Right lung (tissue), 5 donors: ENCODE results near the gene PODN. TPM values are rescaled to one million over a fixed set of nuclear protein-coding genes. Genes with fewer than 3 reads are reported as not detected.
A peak's percentile ranks its signal among the peaks of the same experiment; 100 is the strongest.

ENCODE experiments used
- DNase-seq, 2 donors: peaks; one replicate each; pipeline ENCODE4 v3.0.0-alpha.2; 2013
- polyA plus RNA-seq, 5 donors: library from polyadenylated mRNA; unstranded; fragments of 120-200 nt; gene quantifications; one replicate each; pipeline versions ENCODE4 v1.2.1 to v1.2.3, GENCODE V29; 2013; ENCODE audit warnings: inconsistent platforms in 1 of 5, low replicate concordance in 1 of 5; ENCODE audit not compliant: insufficient read length in 5 of 5, insufficient read depth in 1 of 5

The PODN gene
- polyA plus RNA-seq, 5 donors: 10.4 to 14.0 (median 11.2) TPM

DNA sequence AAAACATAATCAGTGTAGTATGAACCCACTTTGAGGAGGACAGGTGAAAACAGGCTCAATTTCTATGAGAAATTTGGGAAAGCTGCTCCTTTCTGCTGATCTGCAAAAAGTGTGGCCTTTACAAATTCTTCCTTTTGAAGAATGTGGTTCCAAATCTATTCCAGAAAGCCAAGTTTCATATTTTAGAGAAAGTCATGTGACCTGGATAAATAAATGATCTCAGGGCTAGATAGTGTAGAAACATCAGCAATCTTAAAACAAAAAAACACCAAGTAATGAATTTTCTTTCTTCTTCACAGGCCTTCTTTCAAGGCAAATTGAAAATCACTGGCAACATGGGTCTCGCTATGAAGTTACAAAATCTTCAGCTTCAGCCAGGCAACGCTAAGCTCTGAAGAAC lies 11.7 kb upstream of the PODN start:
- no peak for DNase-seq

DNA sequence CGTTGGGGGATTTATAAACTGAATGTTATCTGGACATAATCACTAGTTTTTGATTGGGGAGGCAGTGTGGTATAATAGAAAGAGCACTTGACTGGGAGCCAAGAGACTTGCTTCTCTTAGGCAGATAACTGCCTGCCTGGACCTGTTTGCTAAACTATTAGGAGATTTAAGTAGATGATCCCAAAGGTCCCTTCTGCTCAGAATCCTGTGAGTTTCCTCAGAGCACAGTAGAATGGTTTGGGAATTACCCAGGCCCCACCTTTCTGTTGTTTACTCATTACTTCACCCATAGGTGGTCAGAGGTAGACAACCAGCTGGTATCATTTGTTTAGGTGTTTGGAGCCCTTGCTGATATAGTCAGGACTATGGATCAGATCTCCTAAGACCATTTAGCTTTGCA lies 10.3 kb upstream of the PODN start:
- DNase-seq: no peak

- DNase-seq: peak; percentile 51 to 69
Observed at GRCh38 chr1:53057127-53057526, 4.9 kb upstream of the PODN start.

- no peak for DNase-seq
Observed at GRCh38 chr1:53060579-53060978, 1.4 kb upstream of the PODN start.

DNA sequence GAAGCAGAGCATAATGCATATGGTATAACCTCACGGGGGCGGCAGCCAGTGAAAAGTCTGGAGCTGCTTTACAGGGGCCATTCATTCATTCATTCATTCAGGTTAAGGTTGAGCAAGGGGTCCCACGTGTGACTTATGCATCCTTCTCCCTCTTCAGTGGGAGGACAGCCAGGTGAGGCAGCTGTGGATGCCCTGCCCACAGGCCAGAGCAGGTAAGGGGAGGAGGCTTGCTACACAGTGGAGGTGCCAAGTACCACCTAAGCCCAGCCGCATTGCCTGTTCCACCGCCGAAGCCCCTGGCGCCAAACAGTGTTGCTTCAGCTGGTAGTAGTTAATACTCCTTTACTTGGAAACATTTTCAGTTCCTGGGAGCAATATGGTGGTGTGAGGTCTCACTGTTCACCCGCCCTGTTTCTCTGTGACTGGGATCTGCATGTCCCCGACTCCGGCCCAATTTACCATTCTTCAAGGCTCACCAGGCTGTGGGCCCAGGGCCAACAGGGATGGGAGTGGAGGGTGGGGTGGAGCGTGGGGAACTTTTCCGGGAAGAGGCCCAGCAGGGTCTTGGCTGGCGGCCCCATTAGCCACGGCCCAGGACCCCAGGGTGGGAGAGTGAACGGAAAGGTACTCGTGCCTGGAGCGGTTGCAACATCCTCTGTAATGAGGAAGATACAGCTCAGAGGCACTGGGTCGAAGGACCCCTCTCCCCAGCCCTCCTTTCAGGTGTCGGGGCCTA lies 722 bp upstream of the PODN start:
- no peak for DNase-seq

GRCh38 chr1:53062708-53063591 lies 937 bp downstream of the PODN start:
- no peak for DNase-seq

GRCh38 chr1:53063744-53064515 lies 1.9 kb downstream of the PODN start:
- DNase-seq: no peak

GRCh38 chr1:53065391-53065790 lies 3.4 kb downstream of the PODN start:
- no peak for DNase-seq

DNA sequence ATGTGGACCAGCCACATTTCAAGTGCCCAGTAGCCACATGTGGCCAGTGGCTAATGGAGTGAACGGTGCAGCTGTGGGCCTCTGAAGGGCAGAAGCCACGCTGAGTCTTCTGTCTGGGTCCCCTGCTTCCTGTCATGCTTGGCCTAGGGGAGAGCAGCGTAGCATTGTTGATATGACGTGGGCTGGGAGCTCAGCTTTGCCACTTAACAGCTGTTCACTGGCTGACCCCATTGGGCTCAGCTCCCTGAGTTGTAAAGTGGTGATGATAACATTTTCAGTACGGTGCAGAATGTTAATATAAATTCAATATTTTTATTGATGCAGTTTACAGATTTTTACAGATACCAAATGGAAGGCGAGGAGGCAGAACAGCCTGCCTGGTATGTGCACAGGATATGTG lies 4.5 kb downstream of the PODN start:
- peak; percentile 73 to 77 for DNase-seq

DNA sequence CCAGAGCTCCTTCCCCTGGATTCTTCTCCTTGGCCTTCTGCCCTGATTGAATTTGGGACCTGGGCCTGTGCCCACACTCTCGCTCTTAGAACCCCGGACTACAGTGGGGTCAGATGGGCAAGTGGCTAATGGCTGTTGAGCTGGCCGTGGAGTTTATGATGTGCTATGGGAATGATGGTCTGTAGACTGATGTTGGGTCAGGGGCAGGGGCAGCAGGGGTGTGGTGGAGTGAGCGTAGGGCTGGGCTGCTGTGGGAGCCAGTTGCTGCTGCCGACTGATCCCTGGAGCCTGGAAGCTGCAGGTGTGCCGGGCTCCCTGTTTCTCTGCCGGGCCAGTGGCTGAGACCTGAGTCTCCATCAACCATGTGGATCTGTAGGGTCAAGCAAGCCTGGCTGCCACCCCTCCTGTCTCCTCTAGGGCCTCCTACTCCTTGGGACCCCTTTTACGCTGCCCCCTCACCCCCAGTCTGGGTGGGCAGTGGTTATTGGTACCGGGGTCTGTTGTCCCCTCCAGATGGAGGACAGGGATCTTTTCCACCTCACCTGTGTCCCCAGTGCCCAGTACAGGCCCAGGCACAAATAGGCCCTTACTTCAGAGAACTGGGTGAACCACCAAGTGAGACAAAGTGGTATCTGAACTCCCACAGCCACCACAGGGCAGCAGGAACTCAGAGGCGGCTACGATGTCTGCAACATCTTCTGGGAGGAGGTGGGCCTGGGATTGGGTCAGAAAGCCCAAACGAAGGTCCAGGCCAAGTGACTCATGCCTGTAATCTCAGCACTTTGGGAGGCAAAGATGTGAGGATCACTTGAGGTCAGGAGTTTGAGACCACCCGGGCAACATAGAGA lies 5.1 kb downstream of the PODN start:
- DNase-seq: peak; percentile 73 to 76

GRCh38 chr1:53067886-53068285 lies 5.9 kb downstream of the PODN start:
- DNase-seq: no peak

GRCh38 chr1:53068314-53069099 lies 6.5 kb downstream of the PODN start:
- no peak for DNase-seq

DNA sequence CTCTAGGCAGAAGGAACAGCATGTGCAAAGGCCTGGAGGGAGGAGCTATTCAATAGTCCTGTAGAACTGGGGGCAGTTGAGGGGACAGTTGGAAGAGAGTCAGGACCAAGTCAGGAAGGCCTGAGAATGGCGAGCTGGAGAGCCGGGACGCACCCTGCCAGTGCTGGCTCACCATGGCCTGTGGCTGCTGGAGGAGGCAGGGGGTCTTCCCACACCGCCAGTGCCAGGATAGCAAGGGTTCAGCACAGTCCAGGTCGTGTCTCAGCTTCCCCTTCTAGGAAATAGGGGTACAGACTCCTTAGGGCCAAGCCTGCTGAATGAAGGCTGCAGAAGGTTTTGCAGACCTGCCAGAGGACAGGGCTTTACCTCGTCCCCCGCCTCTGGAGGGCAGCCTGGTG lies 7.3 kb downstream of the PODN start:
- DNase-seq: no peak

GRCh38 chr1:53069663-53070327 lies 7.8 kb downstream of the PODN start:
- no peak for DNase-seq

GRCh38 chr1:53070621-53071020 lies 8.6 kb downstream of the PODN start:
- DNase-seq: no peak

GRCh38 chr1:53071167-53071865 lies 9.3 kb downstream of the PODN start:
- no peak for DNase-seq

- DNase-seq: no peak
Observed at GRCh38 chr1:53071915-53072314, 9.9 kb downstream of the PODN start.

GRCh38 chr1:53073287-53073686 lies 11.3 kb downstream of the PODN start:
- DNase-seq: no peak

GRCh38 chr1:53073868-53074311 lies 11.9 kb downstream of the PODN start:
- DNase-seq: no peak
